Skeletal muscle cell (primary cell): Measurements from ENCODE around the gene SNRPD2.
A peak's percentile ranks its signal among the peaks of the same experiment; 100 is the strongest.

Experiments
- DNase-seq: peaks from one replicate; pipeline ENCODE4 v3.0.0-alpha.2; 2010; ENCODE audit warnings: low read depth
- H3K4me3 ChIP-seq: 2 replicates; pipeline ENCODE4 v1.5.1; 2011; ENCODE audit warnings: low read depth, mild to moderate bottlenecking, control low read depth, low read length, moderate library complexity

Gene SNRPD2

DNA sequence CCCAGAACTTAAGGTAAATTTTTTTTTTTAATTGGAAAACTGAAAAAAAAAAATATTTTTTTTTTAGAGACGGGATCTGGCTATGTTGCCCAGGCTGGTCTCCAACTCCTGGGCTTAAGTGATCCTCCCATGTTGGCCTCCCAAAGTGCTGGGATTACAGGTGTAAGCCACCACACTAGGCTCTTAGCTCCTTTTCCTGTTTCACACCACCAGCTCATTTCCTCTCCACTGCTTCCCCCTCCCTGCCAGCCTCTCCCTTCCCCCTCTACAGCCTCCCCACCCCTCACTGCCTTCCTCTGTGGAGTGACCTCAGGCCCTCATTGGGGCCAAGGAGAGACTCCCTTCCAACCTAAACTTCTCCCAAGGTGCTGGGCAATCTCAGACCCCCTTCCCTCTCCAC is 28.0 kb downstream of the SNRPD2 start:
- no peak overlapping the region for H3K4me3 ChIP-seq
- DNase-seq: no peak

DNA sequence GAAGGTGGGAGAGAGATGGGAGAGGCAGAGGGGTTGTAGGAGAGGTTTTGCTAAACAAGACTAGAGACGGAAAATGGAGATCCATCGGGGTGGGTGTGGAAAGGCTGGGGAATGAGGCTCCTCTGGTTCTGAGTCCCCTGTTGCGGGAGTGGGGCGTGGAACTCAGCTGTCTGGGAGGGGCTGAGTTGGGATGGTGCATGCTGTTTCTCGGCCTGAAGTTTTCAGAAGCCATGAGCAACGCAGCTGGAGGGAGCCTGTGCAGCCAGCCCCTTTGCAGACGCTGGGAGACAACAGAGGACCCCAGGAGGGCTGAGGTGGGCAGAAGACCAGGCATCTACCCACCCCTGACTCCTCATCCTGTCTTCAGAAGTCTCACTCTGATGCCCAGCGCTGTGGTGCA is 31.1 kb downstream of the SNRPD2 start:
- H3K4me3 ChIP-seq: no peak overlapping the region
- no peak for DNase-seq

GRCh38 chr19:45659096-45659729 is 32.5 kb downstream of the SNRPD2 start:
- H3K4me3 ChIP-seq: no peak overlapping the region
- no peak for DNase-seq

- DNase-seq: no peak
- no peak overlapping the region for H3K4me3 ChIP-seq
Measured at GRCh38 chr19:45657520-45658167, 34.1 kb downstream of the SNRPD2 start.

GRCh38 chr19:45655073-45655472 is 36.7 kb downstream of the SNRPD2 start:
- no peak overlapping the region for H3K4me3 ChIP-seq
- no peak for DNase-seq

DNA sequence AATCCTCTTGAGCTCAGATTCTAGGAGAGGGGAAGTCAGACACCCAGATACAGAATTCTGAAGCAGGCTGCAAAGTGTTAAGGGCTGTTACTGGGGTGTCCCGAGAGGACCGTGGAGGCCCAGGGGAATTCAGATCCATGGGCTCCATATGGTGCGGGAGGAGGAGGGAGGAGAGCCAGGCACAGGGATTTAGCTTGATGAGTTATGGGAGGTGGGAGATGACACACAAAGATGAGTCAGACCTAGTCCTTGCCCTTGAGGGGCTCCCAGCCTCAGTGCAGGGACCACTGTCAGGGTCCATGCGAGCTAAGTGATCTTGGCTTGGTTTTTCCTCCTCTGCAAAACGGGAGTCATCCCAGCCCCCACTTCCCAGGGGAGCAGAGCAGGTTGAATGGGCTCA is 38.1 kb downstream of the SNRPD2 start:
- H3K4me3 ChIP-seq: no peak overlapping the region
- no peak for DNase-seq

- no peak overlapping the region for H3K4me3 ChIP-seq
- DNase-seq: no peak
Measured at GRCh38 chr19:45650722-45651121, 41.0 kb downstream of the SNRPD2 start.

- peak overlapping the region; percentile 56 for H3K4me3 ChIP-seq
- no peak for DNase-seq
Measured at GRCh38 chr19:45646345-45646698, 45.4 kb downstream of the SNRPD2 start.

DNA sequence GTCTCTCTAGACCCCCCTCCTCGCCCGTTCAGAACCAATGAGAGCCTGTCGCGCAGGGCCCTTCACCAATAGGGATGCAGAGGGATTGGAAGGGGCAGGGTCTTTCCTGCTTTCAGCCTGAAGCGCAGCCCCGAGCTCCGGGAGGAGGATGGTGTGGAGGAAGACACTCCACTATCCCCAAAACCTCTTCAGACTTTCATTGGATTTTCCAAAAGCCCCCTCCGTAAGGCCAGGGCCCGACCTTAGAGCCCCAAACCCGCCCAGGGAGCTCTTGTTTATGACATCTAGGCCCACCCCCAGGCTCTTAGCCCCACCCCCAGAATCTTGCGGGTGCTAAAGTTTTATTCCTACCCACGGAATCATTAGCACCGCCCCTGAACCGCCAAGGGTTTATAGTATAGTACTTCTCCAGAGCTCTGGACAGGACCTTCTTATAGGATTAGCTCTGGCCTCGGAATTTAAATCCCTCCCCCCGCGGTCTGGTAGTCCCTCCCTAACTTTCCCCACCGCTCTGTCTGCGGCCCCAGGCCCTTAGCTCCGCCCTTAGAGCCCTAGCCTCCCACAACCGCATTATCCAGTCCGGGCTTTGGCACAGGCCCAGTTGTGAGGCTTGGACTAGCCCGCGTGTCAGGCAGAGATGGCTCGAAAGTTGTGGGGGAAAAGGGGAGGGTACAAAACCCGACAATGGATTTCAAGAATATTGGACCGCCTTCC is 46.0 kb downstream of the SNRPD2 start:
- DNase-seq: peak; percentile 72
- peak overlapping the region; percentile 56 for H3K4me3 ChIP-seq

GRCh38 chr19:45645068-45645630 is 46.6 kb downstream of the SNRPD2 start:
- H3K4me3 ChIP-seq: peak overlapping the region; percentile 56
- DNase-seq: no peak

- no peak for DNase-seq
- H3K4me3 ChIP-seq: no peak overlapping the region
Measured at GRCh38 chr19:45643927-45644771, 47.6 kb downstream of the SNRPD2 start.

DNA sequence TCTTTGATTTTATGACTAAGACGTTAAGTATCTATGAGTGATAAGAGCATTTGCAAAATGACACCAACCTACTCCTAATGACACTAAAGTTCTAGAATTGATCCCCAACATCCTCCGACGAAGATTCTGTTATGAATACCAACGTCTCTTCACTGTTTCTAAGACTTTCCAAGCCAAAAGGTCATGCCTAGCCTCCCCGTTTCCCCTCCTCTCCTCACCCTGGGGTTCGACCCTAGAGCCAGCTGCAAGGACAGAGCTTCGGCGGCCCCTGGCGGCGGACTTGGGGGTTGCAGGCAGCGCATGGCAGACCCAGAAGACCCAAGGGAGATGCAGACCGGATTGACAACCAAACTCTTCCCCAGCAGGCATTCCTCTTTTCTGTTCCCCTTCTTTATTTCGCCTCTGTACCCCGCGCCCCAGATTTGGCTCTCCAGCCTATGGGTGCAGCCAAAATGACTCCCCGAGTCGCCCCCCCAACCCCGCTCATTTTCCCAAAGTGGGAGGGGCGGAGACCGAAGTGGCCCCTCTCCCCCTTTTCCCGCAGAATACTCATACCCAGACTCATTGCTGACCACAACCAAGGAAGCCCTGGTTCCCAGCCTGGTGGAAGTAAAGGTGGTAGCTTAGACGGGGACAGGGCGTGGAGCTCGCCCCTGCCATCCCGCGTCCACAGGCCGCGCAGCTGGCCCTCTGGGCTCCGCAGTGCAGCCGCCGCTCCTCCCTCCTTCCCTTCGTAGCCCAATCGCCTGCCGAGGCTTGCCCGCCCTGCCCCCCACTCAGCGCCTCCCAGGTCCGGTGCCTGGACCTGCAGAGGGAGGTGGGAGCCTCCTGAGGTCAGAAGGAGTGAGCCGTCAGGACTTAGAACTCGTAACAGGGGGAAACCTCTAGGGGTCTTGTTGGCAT is 48.5 kb downstream of the SNRPD2 start:
- no peak for DNase-seq
- peak overlapping the region; percentile 30 for H3K4me3 ChIP-seq

DNA sequence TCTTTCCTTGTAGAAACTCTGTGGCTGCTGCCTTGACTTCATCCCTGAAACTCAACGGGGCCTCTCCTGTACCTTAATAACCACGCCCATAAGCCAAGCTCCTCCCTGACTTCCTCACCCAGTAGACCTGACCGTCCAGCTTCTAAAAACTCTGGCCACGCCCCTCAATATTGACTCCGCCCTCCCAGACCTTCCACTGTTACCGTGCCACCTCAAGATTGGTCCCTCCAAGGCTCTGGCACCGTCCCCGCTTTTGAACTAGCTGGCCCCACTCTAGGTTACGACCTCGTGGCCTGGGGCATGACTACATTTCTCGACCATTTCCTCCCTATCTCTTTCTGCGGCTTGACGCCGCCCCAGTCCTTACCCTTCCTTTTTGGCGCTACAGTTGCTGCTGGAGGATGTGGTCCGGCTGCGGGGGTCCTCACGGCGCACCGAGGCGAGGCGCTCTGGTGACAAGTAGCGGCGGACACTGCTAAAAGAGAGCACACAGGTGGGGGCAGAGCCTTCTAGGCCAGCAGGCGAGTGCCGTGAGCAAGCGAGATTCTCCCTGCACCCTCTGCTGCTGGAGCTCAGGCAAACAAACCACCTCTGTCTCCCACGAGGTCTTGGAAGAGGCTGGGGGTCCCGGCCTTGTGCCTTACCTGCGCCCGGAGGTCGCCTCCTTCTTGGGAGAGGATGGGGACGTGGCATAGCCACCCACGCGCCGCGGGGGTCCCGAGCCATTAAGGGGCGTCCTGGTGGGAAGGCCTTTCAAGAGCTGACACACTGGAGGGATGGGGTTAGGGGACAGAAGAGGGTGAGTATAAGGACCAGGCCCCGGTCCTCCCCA is 50.3 kb downstream of the SNRPD2 start:
- no peak for DNase-seq
- H3K4me3 ChIP-seq: peak overlapping the region; percentile 42

DNA sequence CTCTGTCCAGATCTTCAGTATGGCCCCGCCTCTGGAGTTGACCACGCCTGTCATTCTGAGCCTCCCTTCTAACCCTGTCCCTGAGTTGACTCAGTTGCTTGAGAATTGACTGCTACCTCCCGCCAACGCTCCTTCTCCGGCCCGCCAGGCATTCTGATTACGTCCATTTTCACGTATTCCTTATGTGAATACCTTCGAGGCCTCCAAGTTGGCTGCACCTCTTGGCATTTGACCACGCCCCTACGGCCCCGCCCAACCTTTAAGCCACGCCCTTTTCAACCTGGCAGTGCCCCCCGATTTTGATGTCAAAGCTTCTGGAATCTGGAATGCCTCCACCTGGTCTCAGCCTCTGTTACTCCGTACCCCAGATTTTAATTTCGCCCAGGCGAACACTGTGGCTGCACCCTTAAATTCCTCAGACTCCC is 50.9 kb downstream of the SNRPD2 start:
- H3K4me3 ChIP-seq: no peak overlapping the region
- no peak for DNase-seq

DNA sequence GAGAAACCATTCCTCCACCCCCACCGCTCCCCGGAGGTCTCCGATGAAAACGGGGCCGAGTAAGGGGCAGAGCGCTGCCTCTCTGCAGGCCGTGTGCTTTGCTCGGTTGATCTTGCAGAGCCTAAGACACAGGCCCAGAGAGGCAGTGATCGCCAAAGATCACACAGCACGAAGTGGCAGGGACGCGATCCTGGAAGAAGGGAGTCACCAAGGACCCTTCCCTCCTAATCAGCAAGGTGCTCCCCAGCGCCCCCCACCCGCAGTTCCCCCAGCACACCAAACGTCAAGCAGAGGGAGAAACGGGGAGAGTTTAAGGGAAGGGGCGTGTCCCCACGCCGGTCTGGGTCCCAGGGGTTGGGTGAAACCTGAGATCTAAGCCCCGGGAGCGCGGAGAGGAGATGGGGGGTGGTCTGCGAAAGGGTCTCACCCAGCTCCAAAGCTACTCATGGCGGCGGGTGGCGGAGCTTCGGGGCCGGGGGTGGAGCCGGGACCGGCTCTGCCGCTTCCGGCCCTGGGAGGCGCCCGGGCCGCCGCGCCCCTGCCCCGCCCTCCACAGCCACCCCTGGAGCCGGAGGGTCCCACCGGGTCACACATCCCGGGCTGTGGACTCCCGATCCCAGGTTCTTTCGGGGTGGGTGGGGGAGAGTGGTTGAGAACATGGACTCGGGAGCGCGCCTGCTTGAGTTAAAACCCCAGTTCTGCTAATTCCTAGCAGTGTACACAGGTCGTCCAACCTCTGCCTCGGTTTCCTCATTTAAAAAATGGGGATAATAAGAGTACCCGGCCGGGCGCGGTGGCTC is 52.6 kb downstream of the SNRPD2 start, which contains the start of gene EML2:
Gene EML2 (minus strand): TSS at position 468 of the 800 bp plus-strand sequence. CDS start 21 bp downstream, at position 447.
- peak within 1 kb of the TSS; percentile 67 for H3K4me3 ChIP-seq
- no peak for DNase-seq

DNA sequence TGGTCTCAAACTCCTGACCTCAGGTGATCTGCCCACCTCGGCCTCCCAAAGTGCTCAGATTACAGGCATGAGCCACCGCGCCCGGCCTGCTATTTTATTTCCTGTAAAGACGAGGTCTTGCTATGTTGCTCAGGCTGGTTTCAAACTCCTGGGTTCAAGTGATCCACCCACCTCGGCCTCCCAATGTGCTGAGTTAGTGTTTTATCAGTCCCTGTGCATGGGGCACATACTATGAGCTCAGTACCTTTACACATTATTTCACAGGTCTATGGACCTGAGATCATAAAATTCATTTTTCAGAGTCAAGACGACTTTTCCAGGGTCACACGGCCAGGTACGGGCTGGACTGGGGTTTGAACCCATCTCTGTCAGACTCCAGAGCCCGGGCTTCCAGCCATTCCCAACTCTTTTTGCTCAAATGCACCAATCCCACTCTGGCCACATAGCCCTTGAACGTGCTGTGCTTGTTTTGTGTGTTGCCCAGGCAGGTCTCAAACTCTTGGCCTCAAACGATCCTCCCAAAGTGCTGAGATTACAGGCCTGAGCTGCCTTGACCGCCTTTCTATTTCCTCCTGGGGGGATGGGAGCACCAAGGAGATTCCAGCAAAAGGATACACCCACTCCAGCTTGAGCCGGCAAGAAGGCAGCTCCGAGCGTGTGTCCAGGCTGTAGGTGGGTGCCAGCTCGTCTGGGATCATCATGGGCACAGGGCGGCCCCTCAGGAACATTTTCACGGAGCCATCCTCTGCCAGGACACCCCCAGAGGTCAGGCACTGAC is 53.7 kb downstream of the SNRPD2 start:
- peak overlapping the region; percentile 67 for H3K4me3 ChIP-seq
- no peak for DNase-seq
